ENCODE measurements around the gene OAS2.
A peak's percentile ranks its signal among the peaks of the same experiment; 100 is the strongest.

OAS2 gene, protein sequence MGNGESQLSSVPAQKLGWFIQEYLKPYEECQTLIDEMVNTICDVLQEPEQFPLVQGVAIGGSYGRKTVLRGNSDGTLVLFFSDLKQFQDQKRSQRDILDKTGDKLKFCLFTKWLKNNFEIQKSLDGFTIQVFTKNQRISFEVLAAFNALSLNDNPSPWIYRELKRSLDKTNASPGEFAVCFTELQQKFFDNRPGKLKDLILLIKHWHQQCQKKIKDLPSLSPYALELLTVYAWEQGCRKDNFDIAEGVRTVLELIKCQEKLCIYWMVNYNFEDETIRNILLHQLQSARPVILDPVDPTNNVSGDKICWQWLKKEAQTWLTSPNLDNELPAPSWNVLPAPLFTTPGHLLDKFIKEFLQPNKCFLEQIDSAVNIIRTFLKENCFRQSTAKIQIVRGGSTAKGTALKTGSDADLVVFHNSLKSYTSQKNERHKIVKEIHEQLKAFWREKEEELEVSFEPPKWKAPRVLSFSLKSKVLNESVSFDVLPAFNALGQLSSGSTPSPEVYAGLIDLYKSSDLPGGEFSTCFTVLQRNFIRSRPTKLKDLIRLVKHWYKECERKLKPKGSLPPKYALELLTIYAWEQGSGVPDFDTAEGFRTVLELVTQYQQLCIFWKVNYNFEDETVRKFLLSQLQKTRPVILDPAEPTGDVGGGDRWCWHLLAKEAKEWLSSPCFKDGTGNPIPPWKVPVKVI

GRCh38 chr12:112978163-112979040 lies at the start of gene OAS2:
TSS of gene OAS2 (plus strand) at chr12:112978519. CDS start at chr12:112978609, 90 bp downstream.
- TF ChIP-seq CTCF (IDR thresholded peaks at IDR 0.05; ENCODE audit: borderline replicate concordance, control extremely low read depth, extremely low read depth, insufficient read depth, missing control alignments), result no peak
- in situ Hi-C loops (cut with MboI; ENCODE audit: low sequenced_read_pairs, unreplicated experiment), result no loop called here
- peak; percentile 85 for DNase-seq (ENCODE audit: low spot score)

GRCh38 chr12:112928978-112929377 lies 49.3 kb upstream of the OAS2 start:
- no peak for DNase-seq (ENCODE audit: low spot score)
- in situ Hi-C loops (cut with MboI; ENCODE audit: low sequenced_read_pairs, unreplicated experiment), result no loop called here
- no peak for TF ChIP-seq CTCF (IDR thresholded peaks at IDR 0.05; ENCODE audit: borderline replicate concordance, control extremely low read depth, extremely low read depth, insufficient read depth, missing control alignments)

- no peak for DNase-seq (ENCODE audit: low spot score)
- in situ Hi-C loops (cut with MboI; ENCODE audit: low sequenced_read_pairs, unreplicated experiment), result no loop called here
- no peak for TF ChIP-seq CTCF (IDR thresholded peaks at IDR 0.05; ENCODE audit: borderline replicate concordance, control extremely low read depth, extremely low read depth, insufficient read depth, missing control alignments)
These were observed 48.6 kb upstream of the OAS2 start for GRCh38 chr12:112929715-112930114.

GRCh38 chr12:112930350-112930749 lies 48.0 kb upstream of the OAS2 start:
- in situ Hi-C loops (cut with MboI; ENCODE audit: low sequenced_read_pairs, unreplicated experiment), result no loop called here
- no peak for TF ChIP-seq CTCF (IDR thresholded peaks at IDR 0.05; ENCODE audit: borderline replicate concordance, control extremely low read depth, extremely low read depth, insufficient read depth, missing control alignments)
- DNase-seq (ENCODE audit: low spot score), result no peak

DNA sequence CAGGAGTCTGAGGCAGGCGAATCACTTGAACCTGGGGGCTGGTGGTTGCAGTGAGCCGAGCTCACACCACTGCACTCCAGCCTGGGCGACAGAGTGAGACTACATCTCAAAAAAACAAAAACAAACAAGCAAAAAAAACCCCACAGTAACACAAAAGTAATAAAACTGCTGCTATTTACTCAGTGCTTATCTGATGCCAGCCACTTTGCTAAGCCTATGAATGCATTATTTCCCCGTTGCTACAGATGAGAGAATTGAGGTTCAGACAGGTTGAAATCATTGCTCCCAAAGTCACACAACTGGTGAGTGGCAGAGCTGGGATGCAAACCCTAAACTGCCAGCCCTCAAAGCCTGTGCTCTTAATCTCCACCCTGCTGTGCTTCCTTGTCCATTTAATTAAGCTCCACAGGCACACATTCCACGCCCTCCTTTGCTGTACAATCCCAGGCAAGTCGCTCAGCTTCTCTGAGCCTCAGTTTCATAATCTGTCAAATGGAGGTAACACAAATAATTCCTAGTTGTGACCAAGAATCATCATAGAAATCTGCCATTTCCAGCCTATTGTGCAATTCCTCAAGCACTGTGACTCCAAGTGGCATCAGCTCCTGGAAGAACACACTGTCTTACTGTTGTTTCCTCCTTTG lies 45.7 kb upstream of the OAS2 start:
- no peak for DNase-seq (ENCODE audit: low spot score)
- TF ChIP-seq CTCF (IDR thresholded peaks at IDR 0.05; ENCODE audit: borderline replicate concordance, control extremely low read depth, extremely low read depth, insufficient read depth, missing control alignments), result no peak
- in situ Hi-C loops (cut with MboI; ENCODE audit: low sequenced_read_pairs, unreplicated experiment), result no loop called here

DNA sequence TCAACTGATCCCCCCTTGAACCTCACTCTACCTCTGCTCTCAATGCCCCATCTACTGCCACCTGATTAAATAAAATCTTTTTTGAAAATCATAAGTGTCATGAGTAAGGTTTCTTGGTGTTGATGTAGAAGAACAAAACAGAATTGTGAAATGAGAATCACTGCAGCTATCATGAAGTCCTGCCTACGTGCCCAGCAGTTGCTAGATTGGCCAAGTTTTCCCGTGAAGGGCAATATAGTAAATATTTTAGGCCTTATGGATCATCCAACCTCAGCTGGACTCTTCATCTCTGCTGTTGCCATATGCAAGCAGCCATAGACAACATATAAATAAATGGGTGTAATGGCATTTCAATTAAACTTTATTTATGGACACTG lies 45.2 kb upstream of the OAS2 start:
- no peak for TF ChIP-seq CTCF (IDR thresholded peaks at IDR 0.05; ENCODE audit: borderline replicate concordance, control extremely low read depth, extremely low read depth, insufficient read depth, missing control alignments)
- no peak for DNase-seq (ENCODE audit: low spot score)
- in situ Hi-C loops (cut with MboI; ENCODE audit: low sequenced_read_pairs, unreplicated experiment), result no loop called here

Measured in GM13976 (cell line).